Testis (tissue), 3 donors: ENCODE measurements around the gene DNMBP. TPM values are rescaled to one million over a fixed set of nuclear protein-coding genes. Genes with fewer than 3 reads are reported as not detected.

Source experiments
- DNase-seq: peaks from one replicate; pipeline ENCODE4 v3.0.0-alpha.2; 2019
- H3K27ac ChIP-seq, 2 donors: fragments of 200-600 bp; sonication (generic); one replicate each; pipeline ENCODE4 v1.5.1; 2019
- H3K27me3 ChIP-seq: fragments of 200-600 bp; sonication (generic); one replicate; pipeline ENCODE4 v1.5.1; 2019
- H3K36me3 ChIP-seq: fragments of 200-600 bp; sonication (generic); one replicate; pipeline ENCODE4 v1.5.1; 2017; ENCODE audit warnings: low read depth; ENCODE audit errors: missing control alignments
- H3K4me1 ChIP-seq: fragments of 200-600 bp; sonication (generic); one replicate; pipeline ENCODE4 v1.5.1; 2019
- H3K4me3 ChIP-seq, 2 donors: fragments of 200-600 bp; sonication (generic); one replicate each; pipeline ENCODE4 v1.5.1; 2017 to 2019
- H3K9me3 ChIP-seq: fragments of 200-600 bp; sonication (generic); one replicate; pipeline ENCODE4 v1.5.1; 2017
- CTCF ChIP-seq, 3 experiments: fragments of 450-650 bp in 2 of 3; fragments of 200-600 bp in 1 of 3; sonication (generic) in 1 of 3; IDR thresholded peaks; one replicate each; pipeline ENCODE4 v1.5.1; 2016 to 2019; ENCODE audit warnings: antibody characterized with exemption in 3 of 3, mild to moderate bottlenecking in 2 of 3, moderate library complexity in 1 of 3
- POLR2A ChIP-seq: fragments of 450-650 bp; IDR thresholded peaks from one replicate; pipeline ENCODE4 v1.6.1; 2017; ENCODE audit warnings: antibody characterized with exemption, mild to moderate bottlenecking, moderate library complexity
- WGBS, 2 donors: methylation state at CpG; one replicate each; pipeline ENCODE4 v1.1.5; 2018; 5-methylcytosine and 5-hydroxymethylcytosine counted together
- intact Hi-C: fragments of 100-400 bp; cut with DNase I; formaldehyde crosslinking; loops from one replicate; pipeline ENCODE4 v1.15.1; 2023; ENCODE audit warnings: low total_unique reads
- polyA plus RNA-seq: library from polyadenylated mRNA; stranded (reverse); fragments of 350-450 nt; fragmentation: Illumina TruSeq; extraction: RNeasy Lipid Tissue Mini Kit (QIAGEN cat#74804); gene quantifications from one replicate; pipeline ENCODE4 v1.2.3, GENCODE V29; 2014; ENCODE audit warnings: low read depth, low replicate concordance; ENCODE audit not compliant: insufficient read depth
- total RNA-seq, 2 donors: library from RNA; depleted of rRNA; stranded (reverse); fragments of >200 nt; gene quantifications; one replicate each; pipeline ENCODE4 v1.2.3, GENCODE V29; 2016

The DNMBP gene
- total and polyA plus RNA-seq, 3 donors from 2014 or later = 20.8 to 36.0 (median 33.4) TPM

- intact Hi-C loops = no loop called here
- peak; percentile 34 for DNase-seq
- Histone ChIP-seq H3K27me3 (no peaks in the 10 kb centered on the region), H3K9me3 (no peaks in the 10 kb centered on the region), H3K4me3 (no peak overlapping the region), H3K27ac (peak overlapping the region; percentile 25 to 84), H3K4me1 (peaks cover 27% of the 10 kb centered on the region), H3K36me3 (no peaks in the 10 kb centered on the region)
- TF ChIP-seq CTCF (IDR thresholded peaks at IDR 0.05) (no peak), POLR2A (no peak)
- WGBS, 2 donors = 33 to 40% methylated on average over 16 of the region's 16 CpGs
Measured at GRCh38 chr10:99983280-99983988, 26.3 kb downstream of the DNMBP start.

GRCh38 chr10:99982728-99983127 lies 27.0 kb downstream of the DNMBP start:
- Histone ChIP-seq H3K9me3 (no peaks in the 10 kb centered on the region), H3K36me3 (no peaks in the 10 kb centered on the region), H3K27me3 (no peaks in the 10 kb centered on the region), H3K27ac (peak overlapping the region; percentile 25 to 84), H3K4me3 (no peak overlapping the region), H3K4me1 (peaks cover 27% of the 10 kb centered on the region)
- 88 to 96% methylated on average over 5 of the region's 5 CpGs for WGBS, 2 donors
- TF ChIP-seq CTCF (IDR thresholded peaks at IDR 0.05) (no peak), POLR2A (no peak)
- intact Hi-C loops = no loop called here
- DNase-seq = no peak

- Histone ChIP-seq H3K27me3 (no peaks in the 10 kb centered on the region), H3K9me3 (no peaks in the 10 kb centered on the region), H3K36me3 (no peaks in the 10 kb centered on the region), H3K27ac (peak overlapping the region; percentile 22 to 84), H3K4me3 (no peak overlapping the region), H3K4me1 (peaks cover 35% of the 10 kb centered on the region)
- WGBS, 2 donors = 71 to 80% methylated on average over 6 of the region's 6 CpGs
- TF ChIP-seq CTCF (IDR thresholded peaks at IDR 0.05) = no peak
- TF ChIP-seq POLR2A = no peak
- intact Hi-C loops = no loop called here
- DNase-seq = no peak
Measured at GRCh38 chr10:99981581-99982199, 28.1 kb downstream of the DNMBP start.

- Histone ChIP-seq H3K9me3 (no peaks in the 10 kb centered on the region), H3K27me3 (no peaks in the 10 kb centered on the region), H3K36me3 (no peaks in the 10 kb centered on the region), H3K4me3 (no peak overlapping the region), H3K27ac (peak overlapping the region in 1 of 2 donors; percentile 54), H3K4me1 (peaks cover 43% of the 10 kb centered on the region)
- intact Hi-C loops = no loop called here
- WGBS, 2 donors = 80 to 90% methylated on average over 5 of the region's 5 CpGs
- no peak for DNase-seq
- TF ChIP-seq CTCF (IDR thresholded peaks at IDR 0.05) (no peak), POLR2A (no peak)
Measured at GRCh38 chr10:99979066-99979685, 30.6 kb downstream of the DNMBP start.
